Mammary epithelial cell (primary cell): ENCODE data around the gene GAA.

Experiments used
- EZH2 ChIP-seq: IDR thresholded peaks from 2 replicates; pipeline ENCODE4 v1.6.1; 2012; ENCODE audit warnings: low read length, inconsistent platforms, borderline replicate concordance
- TF ChIP-seq, protein P1 (sequence below), 2 donors: IDR thresholded peaks in 1 of 2; conservative IDR thresholded peaks in 1 of 2; 2 replicates each; pipeline ENCODE4 v1.5.1; 2011 to 2012; ENCODE audit warnings: inconsistent platforms in 2 of 2, low read length in 2 of 2, mild to moderate bottlenecking in 2 of 2, control low read depth in 1 of 2, low read depth in 1 of 2; ENCODE audit not compliant: insufficient read depth in 1 of 2; ENCODE audit errors: extremely low read depth in 1 of 2

GRCh38 chr17:80110447-80110812 is 9.0 kb downstream of the GAA start:
- TF ChIP-seq, protein P1, sequence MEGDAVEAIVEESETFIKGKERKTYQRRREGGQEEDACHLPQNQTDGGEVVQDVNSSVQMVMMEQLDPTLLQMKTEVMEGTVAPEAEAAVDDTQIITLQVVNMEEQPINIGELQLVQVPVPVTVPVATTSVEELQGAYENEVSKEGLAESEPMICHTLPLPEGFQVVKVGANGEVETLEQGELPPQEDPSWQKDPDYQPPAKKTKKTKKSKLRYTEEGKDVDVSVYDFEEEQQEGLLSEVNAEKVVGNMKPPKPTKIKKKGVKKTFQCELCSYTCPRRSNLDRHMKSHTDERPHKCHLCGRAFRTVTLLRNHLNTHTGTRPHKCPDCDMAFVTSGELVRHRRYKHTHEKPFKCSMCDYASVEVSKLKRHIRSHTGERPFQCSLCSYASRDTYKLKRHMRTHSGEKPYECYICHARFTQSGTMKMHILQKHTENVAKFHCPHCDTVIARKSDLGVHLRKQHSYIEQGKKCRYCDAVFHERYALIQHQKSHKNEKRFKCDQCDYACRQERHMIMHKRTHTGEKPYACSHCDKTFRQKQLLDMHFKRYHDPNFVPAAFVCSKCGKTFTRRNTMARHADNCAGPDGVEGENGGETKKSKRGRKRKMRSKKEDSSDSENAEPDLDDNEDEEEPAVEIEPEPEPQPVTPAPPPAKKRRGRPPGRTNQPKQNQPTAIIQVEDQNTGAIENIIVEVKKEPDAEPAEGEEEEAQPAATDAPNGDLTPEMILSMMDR (conservative IDR thresholded peaks at IDR 0.05 in 1 of 2, IDR thresholded peaks at IDR 0.05 in 1 of 2; ENCODE audit: extremely low read depth in 1 of 2, insufficient read depth in 1 of 2, low read depth in 1 of 2, low read length in 2 of 2): no peak
- TF ChIP-seq EZH2: no peak
